Activated T-helper 1 cell treated with anti-CD3 and anti-CD28 coated beads, Interleukin-2, amount 50 U/mL, for 16 hours (primary cell): Measurements from ENCODE around the gene NINJ2.
A peak's percentile ranks its signal among the peaks of the same experiment; 100 is the strongest.

Source experiments
- DNase-seq, 2 donors: peaks; one replicate each; pipeline ENCODE4 v3.0.0-alpha.2; 2020; ENCODE audit warnings: low read depth in 1 of 2, low spot score in 1 of 2

The NINJ2 gene

GRCh38 chr12:553216-554000, 109.8 kb downstream of the NINJ2 start:
- DNase-seq: peak in 1 of 2 donors; percentile 29

DNA sequence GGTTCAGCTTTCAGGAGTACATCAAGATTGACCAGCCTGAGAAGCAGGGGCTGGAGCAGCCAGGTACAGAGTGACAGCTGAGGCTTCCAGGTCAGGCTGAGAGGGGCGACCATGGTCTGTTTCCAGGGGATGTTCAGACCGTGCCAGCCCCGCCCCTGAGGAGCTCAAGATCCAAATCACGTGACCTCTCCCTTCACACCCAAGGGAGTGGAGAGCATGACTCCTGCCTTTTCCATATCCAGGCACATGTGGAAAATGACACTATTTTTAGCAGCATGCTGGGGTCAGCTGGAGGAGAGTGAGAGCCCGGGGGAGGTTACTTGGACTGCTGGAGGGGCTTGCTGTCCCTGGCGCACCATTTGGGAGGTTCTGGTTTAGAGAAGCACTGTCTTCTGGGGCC, 110.8 kb downstream of the NINJ2 start:
- no peak for DNase-seq

DNA sequence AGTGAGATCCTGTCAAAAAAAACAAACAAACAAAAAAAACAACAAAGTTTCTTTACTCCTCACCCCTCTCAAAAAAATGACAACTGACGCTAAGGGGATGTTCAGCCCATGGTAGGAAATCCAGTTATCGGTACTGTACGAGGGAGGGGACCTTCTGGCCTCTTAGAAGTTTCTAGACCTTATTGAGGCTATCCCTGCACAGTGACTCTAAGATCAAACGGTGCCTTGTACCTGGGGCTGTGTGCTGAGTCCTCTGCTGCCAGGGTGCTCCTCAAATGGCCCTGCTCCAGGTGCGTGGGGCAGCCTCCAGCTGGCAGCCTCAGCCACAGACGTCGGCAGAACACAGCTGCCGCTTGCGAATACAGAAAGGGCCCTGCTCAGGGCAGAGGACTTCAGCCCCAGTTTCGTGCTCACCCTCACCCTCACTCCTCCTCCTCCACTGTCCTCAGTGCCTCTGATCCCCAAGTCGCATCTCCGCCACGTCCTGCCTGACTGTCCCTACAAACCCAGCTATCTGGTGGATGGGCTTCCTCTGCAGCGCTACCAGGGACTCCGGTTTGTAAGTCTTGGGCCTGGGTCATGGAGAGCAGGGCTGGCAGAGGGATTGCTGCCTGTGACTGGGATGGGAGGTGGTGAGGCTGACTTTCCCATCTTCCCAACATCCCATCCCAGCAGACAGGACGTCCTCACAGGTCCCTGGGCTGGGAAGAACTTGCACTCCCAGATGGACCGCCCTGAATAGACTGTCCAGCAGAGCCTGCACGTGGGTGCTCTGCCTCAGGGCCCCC, 112.6 kb downstream of the NINJ2 start:
- DNase-seq: no peak

- DNase-seq: no peak
Observed at GRCh38 chr12:549476-550082, 113.7 kb downstream of the NINJ2 start.

DNA sequence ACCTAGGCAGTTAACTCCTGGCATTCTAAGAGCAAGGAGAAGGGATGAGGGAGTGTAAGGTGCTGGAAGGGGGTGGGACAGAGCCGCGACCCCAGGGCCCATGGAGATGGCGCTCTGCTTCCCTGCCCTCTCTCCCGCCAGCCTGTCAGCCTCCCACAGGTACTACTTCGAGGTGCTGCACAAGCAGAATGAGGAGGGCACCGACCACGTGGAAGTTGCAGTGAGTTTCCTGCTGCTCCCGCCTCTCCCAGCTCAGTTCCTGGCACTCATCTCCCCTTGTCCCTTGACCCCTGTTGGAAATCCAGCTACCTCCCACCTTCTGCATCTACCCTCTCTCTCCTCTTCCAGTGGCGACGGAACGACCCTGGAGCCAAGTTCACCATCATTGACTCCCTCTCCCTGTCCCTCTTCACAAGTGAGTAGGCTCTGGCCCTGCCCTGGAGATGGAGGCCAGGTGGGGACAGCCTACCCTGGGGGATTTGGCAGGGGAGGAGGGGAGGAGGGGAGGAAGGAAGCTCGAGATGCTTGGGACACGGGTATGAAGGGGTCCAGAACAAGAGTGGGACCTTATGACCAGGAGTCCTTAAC, 115.3 kb downstream of the NINJ2 start:
- DNase-seq: no peak

DNA sequence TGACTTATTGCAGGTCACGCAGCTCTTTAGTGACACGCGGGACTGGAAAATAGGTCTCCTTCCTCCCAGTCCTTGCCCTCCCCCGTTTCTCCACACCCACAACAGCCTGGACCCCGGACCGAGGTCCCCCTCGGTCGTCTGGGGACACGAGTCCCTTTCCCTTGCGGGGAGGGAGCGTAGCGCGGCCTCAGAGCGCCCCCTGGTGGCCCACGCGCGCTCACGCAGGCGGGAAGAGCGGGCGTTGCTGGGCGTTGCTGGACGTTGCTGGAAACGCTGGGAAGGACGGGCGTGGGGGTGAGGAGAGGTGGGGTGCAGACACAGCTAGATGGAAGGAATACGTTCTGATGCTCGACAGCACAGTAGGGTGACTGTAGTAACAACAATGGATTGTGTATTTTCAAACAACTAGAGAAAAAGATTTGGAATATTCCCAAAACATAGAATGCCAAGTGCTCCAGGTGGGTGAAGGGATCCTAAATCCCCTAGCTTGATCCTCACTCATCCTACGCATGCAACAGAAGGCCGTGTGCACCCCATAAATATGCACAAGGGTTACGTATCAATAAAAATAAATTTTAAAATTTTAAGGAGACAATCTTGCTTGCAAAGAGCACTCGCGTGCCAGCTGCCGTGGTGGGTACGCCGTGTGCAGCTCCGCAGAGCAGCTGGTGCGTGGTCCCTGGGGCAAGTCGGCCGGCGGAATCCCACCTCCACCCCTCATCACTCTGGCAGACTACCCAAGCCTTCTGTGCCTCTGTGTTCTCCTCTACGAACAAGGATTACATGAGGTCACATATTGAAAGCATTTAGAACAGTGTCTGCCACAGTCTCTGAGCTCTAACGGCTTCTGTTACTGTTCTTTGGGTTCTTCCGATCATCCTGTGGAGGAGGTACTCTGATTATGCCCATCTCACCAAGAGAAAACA, 116.1 kb downstream of the NINJ2 start:
- DNase-seq: peak; percentile 53 to 61

DNA sequence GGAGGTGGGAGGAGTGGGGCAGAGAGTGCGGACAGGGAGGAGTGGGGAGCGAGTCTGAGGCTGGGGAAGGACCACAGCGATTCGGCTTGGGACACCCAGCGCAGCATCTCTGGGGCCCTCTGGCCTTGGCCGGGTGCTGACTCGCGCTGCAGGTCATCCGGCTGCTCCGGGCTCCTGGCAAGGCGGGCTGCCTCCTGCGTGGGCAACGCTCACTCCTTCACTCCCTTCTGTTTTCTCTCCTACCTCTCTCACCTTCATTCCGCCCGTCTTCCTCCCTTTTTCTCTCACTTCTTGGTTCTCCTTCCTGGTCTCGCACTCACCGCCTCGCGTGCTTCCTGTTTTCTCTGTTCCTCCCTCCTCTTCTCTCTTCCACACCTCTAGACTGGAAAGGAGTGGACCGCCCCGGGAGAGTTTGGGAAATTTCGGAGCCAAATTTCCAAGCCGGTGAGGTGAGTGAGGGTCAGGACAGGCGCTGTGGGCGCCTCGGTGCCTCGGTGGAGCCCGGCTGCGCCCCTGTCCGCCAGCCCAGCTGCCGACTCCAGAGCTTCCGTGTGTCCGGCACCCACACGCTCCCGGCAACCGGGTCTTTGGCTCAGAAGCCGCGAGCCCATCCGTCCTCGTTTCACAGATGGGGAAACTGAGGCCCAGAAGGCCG, 116.9 kb downstream of the NINJ2 start:
- DNase-seq: no peak

GRCh38 chr12:545835-546234, 117.4 kb downstream of the NINJ2 start:
- DNase-seq: no peak

GRCh38 chr12:544941-545635, 118.2 kb downstream of the NINJ2 start:
- no peak for DNase-seq

GRCh38 chr12:544142-544541, 119.1 kb downstream of the NINJ2 start:
- no peak for DNase-seq

DNA sequence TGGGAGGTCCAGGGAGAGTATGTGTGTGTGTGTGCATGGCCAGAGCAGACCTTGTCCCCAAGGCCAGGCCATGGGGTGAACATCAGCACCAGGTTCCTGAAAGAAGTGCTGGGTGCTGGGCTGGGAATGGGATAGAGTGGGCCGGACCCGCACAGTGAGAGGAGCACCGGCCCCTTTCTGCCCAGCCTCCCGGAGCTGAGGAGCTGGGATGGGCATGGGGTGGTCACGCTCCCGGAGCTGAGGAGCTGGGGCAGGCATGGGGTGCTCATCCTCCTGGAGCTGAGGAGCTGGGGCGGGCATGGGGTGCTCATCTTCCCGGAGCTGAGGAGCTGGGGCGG, 120.2 kb downstream of the NINJ2 start:
- no peak for DNase-seq

GRCh38 chr12:542395-543113, 120.7 kb downstream of the NINJ2 start:
- DNase-seq: no peak

DNA sequence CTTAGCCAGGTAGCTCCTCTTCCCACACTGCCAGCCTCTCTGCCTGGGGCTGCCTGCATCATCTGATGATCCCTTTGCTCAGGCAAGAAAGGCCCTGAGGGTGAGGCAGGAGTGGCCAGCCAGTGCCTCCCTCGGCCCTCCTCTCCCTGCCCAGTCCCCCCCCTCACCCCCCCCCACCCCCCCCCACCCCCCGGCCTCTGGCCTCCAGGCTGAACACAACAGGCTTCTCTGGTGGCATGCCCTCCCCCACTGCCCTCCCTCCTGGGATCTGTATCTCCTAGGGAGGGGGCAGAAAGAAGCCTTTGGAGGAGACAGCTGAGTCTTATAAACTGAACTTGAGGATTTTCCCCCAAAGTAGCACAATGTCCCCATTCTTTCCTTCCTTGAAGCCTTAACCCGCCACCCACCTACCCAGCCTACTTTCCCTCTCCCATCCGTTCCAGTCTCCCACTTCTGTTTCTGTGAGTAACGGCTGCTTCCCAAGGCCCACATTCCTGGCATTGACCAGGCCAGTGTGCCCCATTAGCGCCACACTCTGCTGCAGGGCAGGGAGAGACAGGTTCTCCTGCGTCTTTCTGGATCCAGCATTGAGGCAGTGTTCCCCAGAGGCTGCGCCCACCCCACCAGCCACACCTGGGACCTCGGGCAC, 121.4 kb downstream of the NINJ2 start:
- DNase-seq: no peak

DNA sequence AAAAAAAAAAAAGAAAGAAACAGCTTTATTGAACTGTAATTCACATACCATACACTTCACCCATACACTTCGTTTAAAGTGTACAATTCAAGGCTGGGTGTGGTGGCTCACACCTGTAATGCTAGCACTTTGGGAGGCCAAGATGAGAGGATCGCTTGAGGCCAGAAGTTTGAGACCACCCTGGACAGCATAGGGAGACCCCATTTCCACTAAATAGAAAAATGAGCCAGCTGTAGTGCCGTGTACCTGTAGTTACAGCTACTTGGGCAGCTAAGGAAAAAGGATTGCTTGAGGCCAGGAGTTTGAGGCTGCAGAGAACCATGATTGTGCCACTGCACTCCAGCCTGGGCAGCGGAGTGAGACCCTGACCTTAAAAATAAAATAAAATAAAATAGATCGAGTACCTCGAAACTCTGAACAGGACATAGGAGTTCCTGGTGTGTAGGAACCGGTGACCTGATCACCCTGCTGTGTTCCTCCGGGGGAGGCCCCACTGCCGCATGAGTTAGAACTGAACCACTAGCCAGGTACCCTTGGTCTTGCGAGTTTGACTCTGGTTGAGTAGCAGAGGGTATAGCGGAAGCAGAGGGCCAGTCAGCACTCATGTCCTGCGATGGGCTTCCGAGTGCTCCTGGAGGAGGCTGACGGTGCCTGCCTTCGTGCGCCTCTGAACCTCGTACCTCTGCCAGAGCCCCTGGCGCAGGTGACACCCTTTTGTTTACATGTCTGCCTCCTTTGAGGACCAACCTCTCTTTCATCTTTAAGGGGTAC, 123.5 kb downstream of the NINJ2 start:
- no peak for DNase-seq

GRCh38 chr12:538731-539539, 124.3 kb downstream of the NINJ2 start:
- DNase-seq: no peak

- DNase-seq: no peak
Observed at GRCh38 chr12:537772-538171, 125.5 kb downstream of the NINJ2 start.

GRCh38 chr12:536751-537245, 126.4 kb downstream of the NINJ2 start:
- no peak for DNase-seq
